B cell (primary cell): ENCODE data around the gene ERBB2.

ENCODE experiments used
- CTCF ChIP-seq: fragments of 200-600 bp; IDR thresholded peaks from one replicate; pipeline ENCODE4 v1.8.0; 2022; ENCODE audit warnings: antibody characterized with exemption, mild to moderate bottlenecking
- EZH2 ChIP-seq: IDR thresholded peaks from 2 replicates; pipeline ENCODE4 v1.6.1; 2012; ENCODE audit warnings: borderline replicate concordance, low read depth, mild to moderate bottlenecking, moderate library complexity, low read length; ENCODE audit not compliant: insufficient read depth, poor library complexity, severe bottlenecking

DNA sequence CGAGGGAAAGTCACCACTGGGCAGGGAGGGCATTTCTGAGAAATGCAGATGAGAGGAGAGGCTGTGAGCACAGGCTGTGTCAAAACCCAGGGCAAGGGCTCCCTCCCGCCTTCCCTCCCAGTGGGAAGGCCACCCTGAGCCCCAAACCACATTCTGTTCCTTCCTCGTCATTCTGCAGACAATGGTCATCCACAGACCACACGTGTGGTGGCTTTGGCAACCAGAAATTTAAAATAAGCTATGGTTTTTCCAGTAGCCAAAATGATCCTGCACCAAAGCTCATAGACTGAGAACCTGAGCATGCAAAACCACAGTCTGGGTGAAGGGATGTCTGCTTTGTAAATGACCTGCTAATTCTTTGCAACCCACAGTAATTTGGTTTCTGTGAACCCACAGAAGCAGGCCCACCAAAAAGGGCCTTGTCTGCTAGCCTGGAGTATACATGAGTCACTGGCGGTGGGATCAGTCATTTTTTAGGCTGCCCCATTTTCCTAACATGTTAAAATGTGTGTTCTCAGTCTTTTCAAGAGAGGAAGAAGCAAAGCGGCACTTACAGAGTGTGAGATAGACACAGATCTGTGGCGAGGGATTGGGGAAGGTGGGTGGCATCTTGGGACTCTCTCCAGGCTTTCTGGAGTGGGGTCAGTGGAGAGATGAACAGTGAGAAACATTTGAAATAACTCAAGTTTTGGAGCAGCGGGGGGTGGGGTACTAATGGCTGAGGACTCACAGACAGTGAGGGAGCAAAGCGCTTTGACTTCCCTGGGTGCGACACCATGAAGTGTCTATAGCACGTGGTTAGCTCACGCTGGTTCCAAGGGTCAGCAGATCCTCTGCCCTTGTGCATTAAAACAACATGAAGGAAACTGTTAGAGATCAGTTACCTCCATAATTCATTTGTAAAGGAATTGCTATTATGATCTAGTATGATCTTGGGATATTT lies 58.3 kb downstream of the ERBB2 start:
- TF ChIP-seq CTCF, result no peak
- TF ChIP-seq EZH2, result no peak
